EL (cell line): Measurements from ENCODE around the gene WDR45B.

Experiments
- DNase-seq: peaks from one replicate; pipeline ENCODE4 v3.0.0-alpha.2; 2016

WDR45B gene

GRCh38 chr17:82675476-82676245, 27.4 kb upstream of the WDR45B start:
- no peak for DNase-seq

DNA sequence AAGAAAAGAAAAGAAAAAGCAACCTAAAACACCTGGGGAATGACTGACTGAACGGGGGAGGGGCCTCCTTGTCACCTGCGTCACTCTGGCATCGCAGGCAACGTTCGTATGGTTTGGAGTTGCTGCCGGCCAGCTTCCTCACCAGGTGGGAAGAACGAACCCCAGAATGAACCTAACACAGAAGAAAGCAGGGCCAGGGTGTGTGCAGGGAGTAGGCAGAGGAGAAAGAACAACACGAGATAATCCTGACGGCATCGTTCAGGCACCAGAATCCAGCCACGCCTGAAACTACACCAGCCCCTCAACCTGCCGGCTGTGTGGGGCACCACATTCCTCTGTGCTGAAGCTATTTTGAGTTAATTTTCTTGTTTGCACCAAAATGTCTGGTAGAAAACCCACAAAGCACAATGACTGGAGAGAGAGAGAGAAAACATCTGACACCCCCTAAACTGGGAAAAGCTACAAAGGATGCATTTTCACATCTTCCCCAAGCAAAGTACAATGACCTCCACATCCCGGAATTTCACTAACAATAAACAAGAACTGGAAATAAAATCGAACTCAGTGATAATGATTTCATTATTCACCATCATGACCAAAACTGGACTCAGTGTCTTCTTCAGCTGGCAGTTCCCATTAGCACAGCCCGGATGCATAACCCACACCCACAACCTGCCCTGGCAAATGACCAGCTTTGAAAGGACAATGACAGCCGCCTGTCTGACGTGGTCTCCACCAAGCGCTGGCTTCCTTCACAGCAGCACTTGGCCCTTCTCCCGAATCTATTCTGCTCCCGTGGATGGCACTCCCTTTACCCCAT, 26.6 kb upstream of the WDR45B start:
- DNase-seq = no peak

- no peak for DNase-seq
Observed at GRCh38 chr17:82670661-82671450, 22.6 kb upstream of the WDR45B start.

DNA sequence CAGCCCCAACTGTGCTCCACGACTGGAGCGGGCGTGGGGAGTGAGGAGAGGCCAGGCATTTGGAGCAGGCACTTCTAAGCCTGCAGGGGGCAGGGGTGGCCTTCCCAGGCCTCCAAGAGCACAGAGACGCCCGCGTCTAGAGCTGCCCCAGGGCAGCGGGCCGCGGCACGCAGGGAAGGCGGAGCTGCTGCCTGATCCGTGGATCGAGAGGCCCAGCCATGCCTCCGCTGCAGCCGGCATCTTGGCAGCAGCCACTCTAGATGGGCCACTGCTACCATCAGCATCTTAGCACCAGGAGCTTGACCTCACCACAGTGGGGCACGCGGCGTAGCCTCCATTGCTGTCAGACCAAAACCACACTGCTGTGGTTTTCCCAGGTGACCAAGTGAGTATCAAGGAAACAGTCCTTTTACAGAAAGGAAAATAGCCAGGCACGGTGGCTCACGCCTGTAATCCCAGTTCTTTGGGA, 20.4 kb upstream of the WDR45B start:
- DNase-seq = peak; percentile 80

DNA sequence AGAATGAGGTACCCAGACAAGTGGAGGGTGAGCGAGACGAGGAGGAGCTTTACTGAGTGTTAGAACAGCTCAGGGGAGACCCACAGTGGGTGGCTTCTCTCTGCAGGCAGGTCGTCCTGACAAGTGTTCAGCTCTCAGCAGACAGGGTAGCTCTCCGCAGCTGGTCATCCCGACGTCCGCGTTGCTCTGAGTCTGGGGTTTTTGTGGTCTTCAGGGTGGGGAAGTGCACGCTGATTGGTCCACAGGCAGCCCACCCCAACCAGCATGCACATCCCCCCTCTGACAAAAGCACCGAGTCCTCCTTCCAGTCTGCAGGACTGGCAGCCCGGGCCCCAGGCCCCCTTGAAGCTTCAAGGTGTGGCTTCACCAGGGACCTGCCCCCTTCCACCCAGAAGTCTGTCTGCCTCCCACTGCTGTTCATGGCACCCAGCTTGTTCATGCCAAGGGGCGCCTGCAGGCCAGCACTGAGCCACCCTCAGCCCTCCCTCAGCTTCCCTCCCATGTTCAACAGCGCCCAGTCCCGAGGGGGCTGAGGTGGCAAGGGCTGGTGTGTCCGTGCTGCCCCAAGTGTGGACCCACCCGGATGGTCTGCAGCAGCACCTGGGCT, 19.9 kb upstream of the WDR45B start:
- DNase-seq = no peak

GRCh38 chr17:82667668-82668000, 19.4 kb upstream of the WDR45B start:
- DNase-seq = no peak

DNA sequence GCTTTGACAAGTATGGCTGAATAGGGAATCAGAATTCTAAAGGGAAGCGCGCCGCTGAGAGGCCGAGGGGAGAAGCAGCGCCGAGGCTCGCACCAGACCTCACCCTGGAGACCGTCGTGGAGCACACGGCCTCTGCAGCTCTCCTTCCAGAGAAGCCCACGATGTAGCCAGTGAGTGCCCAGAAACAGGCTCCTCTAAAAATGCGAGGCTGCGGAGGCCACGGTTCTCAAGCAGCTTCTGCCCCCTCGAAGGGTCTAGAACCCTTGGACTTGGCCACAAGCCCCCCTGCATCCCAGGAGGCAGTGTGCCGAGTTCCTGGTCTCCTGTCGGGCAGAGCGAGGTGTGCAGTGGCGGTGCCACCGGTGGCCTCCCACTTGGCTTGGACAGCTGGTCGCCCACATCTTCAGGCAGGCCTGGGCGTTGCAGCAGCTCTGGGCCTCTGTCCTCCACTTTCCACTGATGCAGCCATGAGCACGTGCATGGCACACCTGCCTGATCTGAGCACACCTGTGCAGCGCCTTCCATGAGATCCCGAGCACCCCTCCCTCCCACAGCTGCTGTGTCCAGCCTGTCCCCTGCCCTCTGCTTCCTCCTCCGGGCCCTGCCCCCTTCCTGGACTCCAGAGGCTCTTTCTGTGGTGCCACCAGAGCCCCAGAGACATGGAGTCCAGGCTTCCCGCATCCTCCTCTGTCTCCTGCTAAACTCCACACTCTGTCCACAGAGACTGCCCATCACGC, 18.9 kb upstream of the WDR45B start:
- DNase-seq = no peak

DNA sequence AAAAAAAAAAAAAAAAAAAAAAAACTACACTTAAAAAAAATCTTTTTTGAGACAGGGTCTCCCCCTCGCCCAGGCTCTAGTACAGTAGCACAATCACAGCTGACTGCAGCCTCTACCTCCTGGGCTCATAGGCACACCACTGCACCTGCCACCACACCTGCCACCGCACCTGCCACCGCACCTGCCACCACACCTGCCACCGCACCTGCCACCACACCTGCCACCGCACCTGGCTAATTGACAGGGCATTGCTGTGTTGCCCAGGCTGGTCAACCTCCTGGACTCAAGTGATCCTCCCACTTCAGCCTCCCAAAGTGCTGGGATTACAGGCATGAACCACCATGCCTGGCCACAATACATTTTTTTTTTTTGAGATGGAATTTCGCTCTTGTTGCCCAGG, 17.6 kb upstream of the WDR45B start:
- DNase-seq = no peak

DNA sequence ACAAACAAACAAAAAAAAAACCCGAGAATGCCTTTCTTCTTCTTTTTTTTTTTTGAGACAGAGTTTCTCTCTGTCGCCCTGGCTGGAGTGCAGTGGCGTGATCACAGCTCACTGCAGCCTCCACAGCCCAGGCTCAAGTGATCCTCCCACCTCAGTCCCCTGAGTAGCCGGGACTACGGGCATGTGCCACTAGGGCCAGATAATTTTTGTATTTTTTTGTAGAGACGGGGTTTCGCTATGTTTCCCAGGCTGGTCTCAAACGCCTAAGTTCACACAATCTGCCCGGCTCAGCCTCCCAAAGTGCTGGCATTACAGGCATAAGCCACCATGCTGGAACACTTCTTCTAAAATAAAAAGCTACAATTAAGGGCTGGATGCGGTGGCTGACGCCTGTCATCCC, 17.0 kb upstream of the WDR45B start:
- no peak for DNase-seq

- DNase-seq = no peak
Observed at GRCh38 chr17:82664701-82665182, 16.5 kb upstream of the WDR45B start.

GRCh38 chr17:82664276-82664575, 16.0 kb upstream of the WDR45B start:
- DNase-seq = no peak

- DNase-seq = no peak
Observed at GRCh38 chr17:82663381-82664275, 15.4 kb upstream of the WDR45B start.

DNA sequence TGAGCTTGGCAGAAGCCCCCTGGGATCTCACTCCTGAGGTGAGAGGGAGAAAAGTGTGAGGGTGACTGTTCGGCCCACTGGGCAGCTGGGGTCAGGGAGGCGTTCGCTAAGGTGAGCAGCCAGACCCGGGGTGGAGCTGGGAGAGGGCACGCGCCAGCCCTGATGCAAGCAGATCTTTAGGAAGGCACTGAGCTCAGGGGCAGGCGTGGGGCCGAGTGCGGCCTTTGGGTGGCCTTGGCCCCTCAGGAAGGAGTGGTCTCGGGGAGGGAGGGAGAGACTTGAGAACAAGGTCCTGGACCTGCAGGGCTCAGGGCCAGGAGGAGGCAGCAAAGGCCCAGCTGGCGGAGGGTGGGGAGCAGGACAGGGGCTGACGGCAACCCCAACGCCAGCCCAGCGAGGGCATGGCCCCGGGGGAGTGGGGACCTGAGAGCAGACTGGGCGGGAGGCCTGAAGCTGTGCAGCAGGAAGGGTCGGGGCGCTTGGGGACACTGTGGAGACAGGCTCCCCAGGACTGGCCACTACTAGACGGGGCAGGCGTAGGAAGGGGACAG, 14.5 kb upstream of the WDR45B start:
- DNase-seq = no peak

DNA sequence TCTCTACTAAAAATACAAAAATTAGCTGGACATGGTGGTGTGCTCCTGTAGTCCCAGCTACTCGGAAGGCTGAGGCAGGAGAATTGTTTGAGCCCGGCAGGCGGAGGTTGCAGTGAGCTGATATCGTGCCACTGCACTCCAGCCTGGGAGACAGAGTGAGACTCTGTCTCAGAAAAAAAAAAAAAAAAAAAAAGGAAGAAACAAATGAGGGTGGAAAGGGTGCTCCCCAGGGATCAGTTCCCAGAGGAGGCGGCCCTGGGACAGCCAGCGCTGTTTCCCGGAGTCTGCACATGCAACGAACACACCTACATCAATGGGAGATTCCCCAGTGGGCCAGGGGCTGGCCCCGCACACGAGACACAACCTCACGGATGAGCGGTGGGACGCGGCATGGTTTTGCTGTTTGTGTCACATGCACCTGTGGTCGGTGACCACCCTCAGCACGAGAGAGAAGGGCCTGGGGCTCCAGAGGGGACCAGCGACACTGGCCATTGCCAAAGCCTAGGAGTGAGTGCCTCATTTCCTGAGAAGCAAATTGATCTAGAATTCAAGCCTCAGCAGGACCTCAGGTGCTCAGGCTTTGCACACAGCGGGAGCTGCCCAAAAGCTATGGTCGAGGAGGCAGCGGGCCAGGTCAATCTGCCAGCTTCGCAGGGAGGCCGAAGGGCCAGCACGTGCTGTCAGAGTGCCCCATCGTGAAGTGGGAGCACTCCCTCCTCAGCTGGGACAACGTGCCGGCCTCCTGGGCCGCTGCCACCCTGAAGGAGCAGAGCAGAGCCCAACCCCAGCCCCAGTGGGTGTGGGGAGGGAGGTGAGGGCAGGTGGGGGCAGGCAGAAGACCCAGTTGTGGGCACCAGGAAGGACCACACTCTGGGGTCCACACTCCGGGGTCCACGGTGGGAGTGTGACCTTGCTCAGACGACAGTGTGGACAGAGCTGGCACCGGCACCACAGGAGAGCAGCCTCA, 13.8 kb upstream of the WDR45B start:
- DNase-seq = no peak

- no peak for DNase-seq
Observed at GRCh38 chr17:82659886-82660285, 11.6 kb upstream of the WDR45B start.

DNA sequence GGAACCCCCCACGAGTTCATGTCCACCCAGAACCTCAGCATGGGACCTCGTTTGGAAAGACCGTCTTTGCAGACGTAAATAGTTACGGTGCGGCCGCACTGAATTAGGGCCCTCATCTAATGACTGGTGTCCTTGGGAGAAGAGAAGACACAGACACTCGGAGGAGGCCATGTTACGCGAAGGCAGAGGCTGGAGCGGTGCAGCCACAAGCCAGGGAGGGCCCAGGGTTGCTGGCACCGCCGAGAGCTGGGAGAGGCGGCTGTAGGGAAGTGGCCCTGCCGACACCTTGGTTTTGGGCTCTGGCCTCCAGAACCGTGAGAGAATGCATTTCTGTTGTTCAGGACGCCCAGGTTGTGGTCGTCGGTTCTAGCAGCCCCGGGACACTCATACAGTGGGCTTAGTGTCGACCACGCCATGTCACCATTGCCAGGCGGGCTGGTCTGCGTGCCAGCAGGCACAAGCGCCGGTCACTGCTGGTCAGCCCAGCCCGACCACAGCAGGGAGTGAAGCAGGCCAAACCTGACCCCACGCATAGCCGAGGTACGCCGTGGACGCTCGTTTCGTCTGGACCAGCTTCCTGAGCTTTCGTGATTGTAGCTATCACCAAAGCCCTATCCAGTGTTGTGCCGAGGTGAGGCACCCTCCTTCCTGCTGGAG, 10.7 kb upstream of the WDR45B start:
- DNase-seq = no peak

DNA sequence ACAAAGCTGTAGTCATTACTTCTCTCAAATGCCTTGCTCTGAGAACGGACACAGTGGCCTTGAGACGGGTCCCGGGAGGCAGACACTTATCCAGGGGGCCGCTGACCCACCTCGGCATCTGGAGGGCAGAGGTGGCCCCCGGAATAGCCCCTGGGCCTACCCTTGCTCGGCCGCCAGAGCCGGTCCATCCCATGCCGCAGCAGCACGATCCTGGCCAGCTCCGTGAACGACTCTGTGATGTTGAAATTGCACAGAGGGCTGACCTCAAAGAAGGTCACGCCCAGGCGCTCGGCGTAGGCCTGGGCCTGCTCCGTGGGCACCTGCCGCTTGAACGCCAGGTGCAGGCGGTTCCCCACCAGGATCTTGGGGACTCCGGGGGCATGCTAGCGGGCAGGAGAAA, 10.1 kb upstream of the WDR45B start:
- no peak for DNase-seq

- DNase-seq = no peak
Observed at GRCh38 chr17:82657926-82658325, 9.7 kb upstream of the WDR45B start.

DNA sequence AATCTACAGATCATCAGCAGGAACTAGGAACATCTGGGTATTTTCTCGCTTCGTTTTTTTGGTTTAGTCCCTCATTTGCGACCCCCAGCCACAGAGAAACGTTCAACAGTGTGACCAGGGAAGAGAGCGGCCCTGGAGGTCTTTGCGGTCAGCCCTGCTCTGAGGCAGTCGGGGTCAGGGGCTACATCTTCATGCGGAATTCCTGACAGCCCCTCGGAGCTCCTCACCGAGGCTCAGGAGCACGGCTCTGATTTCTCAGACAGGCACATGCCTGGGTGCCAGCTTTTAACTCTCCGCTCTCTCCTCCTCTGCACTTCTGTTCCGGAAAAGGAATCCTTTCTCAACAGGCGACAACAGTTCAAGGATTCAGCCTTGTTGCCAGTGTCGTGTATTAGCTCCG, 8.0 kb upstream of the WDR45B start:
- DNase-seq = no peak
